ENCODE data around the gene TMCC1.

DNA sequence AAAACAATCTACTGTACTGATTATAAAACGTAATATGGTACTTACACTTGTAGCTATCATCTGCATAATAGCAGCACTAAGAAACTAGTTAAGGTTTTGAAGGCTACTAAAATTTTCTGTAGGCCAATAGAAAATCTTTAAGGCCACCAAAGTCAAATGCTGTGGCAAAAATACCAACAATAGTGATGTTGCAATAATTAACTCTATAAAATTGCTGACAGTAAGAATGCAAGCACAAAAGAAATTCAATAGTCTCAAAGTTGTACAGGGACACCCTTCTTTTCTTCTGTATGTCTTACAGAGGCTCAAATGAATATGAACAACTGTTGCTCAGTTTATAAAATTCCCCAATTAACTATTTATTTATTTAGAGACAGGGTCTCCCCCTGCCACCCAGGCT is 62.0 kb downstream of the TMCC1 start:
- TF ChIP-seq GATA2 (IDR thresholded peaks at IDR 0.05; ENCODE audit: low read depth, low read length) (no peak), GATA3 (IDR thresholded peaks at IDR 0.05; ENCODE audit: low read depth, low read length) (no peak)

Data from SH-SY5Y (cell line).